ENCODE data around the gene CDK5R1. TPM values are rescaled to one million over a fixed set of nuclear protein-coding genes. Genes with fewer than 3 reads are reported as not detected.
"Not testable (repeated sequence)": the region's sequence is repeated elsewhere in the genome, so short reads cannot be mapped to it uniquely, and the experiment has no call there.

The CDK5R1 gene
- total RNA-seq, 4 donors from 2014 or later: 5.7 to 12.1 (median 10.7) TPM

DNA sequence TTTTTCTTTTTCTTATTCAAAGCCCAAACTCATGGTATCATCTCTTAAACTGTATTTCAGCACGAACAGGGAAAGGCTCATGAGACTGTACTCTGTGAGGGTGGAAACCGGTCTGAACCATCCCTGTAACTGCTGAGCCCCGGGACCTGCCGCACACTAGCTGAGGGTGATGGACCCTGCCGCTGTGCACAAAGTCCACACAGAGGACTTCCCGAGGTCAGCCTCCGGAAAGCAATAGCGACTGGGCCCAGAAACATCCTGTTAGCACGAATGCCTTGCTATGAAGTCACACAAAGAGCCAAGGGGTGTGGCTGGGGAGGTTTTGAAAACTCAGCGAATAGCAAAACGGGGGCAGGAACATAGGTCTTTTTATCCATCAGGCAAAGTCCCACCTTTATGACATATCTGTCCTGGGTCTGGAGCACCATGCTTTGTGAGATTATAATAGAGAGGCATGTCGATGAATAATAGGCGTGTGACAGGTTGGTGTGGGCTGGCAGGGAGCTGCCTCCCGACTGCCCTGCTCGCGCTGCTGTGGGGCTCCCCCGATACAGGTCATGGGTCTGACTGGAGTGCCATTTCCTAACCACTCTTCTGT is 33.4 kb downstream of the CDK5R1 start:
- no peaks in the 10 kb centered on the region for H3K9me3 ChIP-seq
- peak overlapping the region in 3 of 4 donors; percentile 51 to 74 (median 60) for H3K4me3 ChIP-seq
- H3K36me3 ChIP-seq: no peaks in the 10 kb centered on the region
- H3K4me1 ChIP-seq: peaks cover 13 to 31% (median 15%) of the 10 kb centered on the region in 3 donors
- 41 to 57% methylated on average over 15 to 16 of the region's 17 CpGs for WGBS, 2 donors
- no peak for DNase-seq
- H3K27me3 ChIP-seq: no peaks in the 10 kb centered on the region
- intact Hi-C loops (cut with DNase I): no loop called here
- TF ChIP-seq POLR2A (IDR thresholded peaks at IDR 0.05): no peak
- TF ChIP-seq, protein P1, sequence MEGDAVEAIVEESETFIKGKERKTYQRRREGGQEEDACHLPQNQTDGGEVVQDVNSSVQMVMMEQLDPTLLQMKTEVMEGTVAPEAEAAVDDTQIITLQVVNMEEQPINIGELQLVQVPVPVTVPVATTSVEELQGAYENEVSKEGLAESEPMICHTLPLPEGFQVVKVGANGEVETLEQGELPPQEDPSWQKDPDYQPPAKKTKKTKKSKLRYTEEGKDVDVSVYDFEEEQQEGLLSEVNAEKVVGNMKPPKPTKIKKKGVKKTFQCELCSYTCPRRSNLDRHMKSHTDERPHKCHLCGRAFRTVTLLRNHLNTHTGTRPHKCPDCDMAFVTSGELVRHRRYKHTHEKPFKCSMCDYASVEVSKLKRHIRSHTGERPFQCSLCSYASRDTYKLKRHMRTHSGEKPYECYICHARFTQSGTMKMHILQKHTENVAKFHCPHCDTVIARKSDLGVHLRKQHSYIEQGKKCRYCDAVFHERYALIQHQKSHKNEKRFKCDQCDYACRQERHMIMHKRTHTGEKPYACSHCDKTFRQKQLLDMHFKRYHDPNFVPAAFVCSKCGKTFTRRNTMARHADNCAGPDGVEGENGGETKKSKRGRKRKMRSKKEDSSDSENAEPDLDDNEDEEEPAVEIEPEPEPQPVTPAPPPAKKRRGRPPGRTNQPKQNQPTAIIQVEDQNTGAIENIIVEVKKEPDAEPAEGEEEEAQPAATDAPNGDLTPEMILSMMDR (IDR thresholded peaks at IDR 0.05): no peak
- peak overlapping the region; percentile 22 to 77 (median 61) for H3K27ac ChIP-seq

DNA sequence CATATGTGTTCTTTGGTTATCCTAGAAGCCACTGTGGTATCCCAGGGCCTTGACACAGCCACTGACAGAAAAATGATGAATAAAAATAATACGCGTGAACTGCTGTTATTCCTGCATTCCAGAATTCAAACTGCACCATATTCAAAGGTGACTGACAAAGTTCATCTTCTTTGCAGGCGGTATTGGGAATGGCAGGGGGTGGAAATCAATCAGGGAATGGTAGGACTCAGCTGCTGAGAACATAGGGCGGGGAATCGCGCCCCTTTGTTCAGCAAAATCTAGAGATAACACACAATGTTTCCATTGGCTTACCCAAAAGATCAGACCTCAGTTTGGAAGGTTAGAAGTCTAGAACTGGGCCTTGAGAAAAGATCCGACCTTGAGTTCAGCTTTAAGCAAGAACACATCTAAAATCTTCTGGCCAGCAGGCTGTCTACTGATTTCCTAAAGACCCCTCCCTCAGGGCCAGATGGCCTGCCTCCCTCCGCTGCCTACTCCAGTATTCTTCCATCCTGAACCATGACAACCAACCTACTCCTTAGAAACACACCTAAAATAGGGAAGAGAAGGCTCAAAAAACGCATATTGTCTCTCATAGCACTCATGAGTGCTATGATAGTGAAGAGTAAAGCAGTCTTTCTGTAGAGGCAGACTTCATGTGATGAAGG is 34.1 kb downstream of the CDK5R1 start:
- WGBS, 2 donors: 94 to 96% methylated on average over 9 of the region's 9 CpGs
- no peaks in the 10 kb centered on the region for H3K27me3 ChIP-seq
- no peaks in the 10 kb centered on the region for H3K9me3 ChIP-seq
- H3K36me3 ChIP-seq: no peaks in the 10 kb centered on the region
- peak overlapping the region in 2 of 4 donors; percentile 22 to 77 for H3K27ac ChIP-seq
- no peak for DNase-seq
- intact Hi-C loops (cut with DNase I): no loop called here
- TF ChIP-seq, protein P1 (IDR thresholded peaks at IDR 0.05): no peak
- no peak for TF ChIP-seq POLR2A (IDR thresholded peaks at IDR 0.05)
- H3K4me1 ChIP-seq: peaks cover 13 to 31% (median 15%) of the 10 kb centered on the region in 3 donors
- H3K4me3 ChIP-seq: no peak overlapping the region

DNA sequence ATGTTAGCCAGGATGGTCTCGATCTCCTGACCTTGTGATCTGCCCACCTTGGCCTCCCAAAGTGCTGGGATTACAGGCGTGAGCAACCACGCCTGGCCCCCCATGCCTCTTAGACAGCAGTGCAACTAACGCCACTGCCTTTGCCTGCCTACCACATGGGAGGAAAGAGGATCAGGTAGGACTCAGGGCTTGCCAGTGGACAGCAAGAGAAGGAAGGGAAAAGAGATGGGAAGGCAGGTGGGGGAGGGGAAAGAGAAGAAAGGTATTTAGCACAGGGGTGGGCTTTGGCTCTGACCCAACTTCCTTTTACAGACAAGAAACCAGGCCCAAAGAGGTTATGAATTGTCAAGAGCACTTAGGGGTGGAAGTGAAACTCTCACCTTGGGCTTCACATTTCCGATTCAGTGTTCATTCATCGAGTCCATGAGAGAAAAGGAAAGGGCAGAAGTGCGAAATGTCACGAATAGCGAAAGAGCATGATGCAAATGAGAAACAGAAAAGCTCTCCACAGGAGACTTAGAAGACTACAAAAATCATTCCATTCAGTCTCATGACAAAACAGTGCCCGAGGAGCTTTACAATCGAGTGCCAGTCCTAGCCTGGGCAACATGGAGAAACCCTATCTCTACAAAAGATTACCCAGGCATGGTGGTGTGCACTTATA is 36.4 kb downstream of the CDK5R1 start:
- TF ChIP-seq, protein P1 (IDR thresholded peaks at IDR 0.05): no peak
- TF ChIP-seq POLR2A (IDR thresholded peaks at IDR 0.05): no peak
- Histone ChIP-seq H3K4me1 (peaks cover 13 to 25% (median 15%) of the 10 kb centered on the region in 3 donors), H3K4me3 (no peak overlapping the region), H3K27me3 (no peaks in the 10 kb centered on the region), H3K9me3 (no peaks in the 10 kb centered on the region), H3K36me3 (no peaks in the 10 kb centered on the region), H3K27ac (no peak overlapping the region)
- whole genome bisulfite sequencing, 2 donors: 76 to 88% methylated on average over 9 to 11 of the region's 11 CpGs
- DNase-seq: no peak
- intact Hi-C loops (cut with DNase I): no loop called here

DNA sequence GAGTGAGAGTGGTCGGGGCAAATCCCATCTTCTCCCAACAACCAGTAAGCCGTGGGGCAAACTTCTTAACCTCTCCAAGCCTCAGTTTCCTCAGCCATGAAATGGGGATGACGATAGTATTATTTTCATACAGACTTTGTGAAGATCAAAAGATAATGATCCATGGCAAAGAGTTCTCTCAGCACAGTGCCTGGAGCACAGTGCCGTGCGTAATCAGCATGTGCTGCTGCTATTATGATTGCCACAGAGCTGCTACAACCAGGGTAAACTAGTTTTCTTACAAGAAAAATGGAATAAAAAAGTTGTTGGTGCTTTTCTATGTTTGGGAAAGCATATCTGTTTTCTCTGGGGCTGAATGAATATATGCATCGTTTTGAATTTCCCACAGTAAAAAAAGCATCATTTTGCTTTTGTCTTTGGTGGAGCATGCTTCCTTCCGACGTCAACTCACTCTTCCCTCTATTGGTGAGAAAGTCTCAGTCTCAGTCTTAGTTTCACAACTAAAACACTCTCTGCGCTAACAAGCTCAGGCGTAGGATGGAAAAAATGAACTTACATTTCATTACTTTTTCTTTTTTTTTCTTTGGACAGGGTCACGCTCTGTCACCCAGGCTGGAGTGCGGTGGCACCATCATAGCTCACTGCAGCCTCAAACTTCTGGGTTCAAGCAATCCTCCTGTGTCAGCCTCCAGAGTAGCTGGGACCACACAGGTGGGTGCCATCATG is 37.2 kb downstream of the CDK5R1 start:
- TF ChIP-seq, protein P1 (IDR thresholded peaks at IDR 0.05): no peak
- no peak for TF ChIP-seq POLR2A (IDR thresholded peaks at IDR 0.05)
- WGBS, 2 donors: 81 to 88% methylated on average over 12 of the region's 12 CpGs
- H3K27ac ChIP-seq: no peak overlapping the region
- no peaks in the 10 kb centered on the region for H3K9me3 ChIP-seq
- no peak overlapping the region for H3K4me3 ChIP-seq
- H3K36me3 ChIP-seq: peaks cover 0 to 6% (median 0%) of the 10 kb centered on the region in 3 donors
- intact Hi-C loops (cut with DNase I): no loop called here
- peaks cover 9 to 19% (median 9%) of the 10 kb centered on the region in 3 donors for H3K4me1 ChIP-seq
- H3K27me3 ChIP-seq: no peaks in the 10 kb centered on the region
- no peak for DNase-seq

DNA sequence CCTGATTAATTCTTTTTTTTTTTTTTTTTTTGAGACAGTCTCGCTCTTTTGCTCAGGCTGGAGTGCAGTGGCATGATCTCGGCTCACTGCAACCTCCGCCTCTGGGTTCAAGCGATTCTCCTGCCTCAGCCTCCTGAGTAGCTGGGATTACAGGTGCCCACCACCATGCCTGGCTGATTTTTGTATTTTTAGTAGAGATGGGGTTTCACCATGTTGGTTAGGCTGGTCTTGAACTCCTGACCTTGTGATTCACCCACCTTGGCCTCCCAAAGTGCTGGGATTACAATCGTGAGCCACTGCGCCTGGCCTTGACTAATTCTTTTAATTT is 37.7 kb downstream of the CDK5R1 start:
- H3K4me3 ChIP-seq; H3K27me3 ChIP-seq; H3K27ac ChIP-seq; intact Hi-C loops (cut with DNase I); H3K9me3 ChIP-seq; DNase-seq: not testable (repeated sequence)
- Histone ChIP-seq H3K36me3 (peaks cover 0 to 11% (median 0%) of the 10 kb centered on the region in 3 donors), H3K4me1 (peaks cover 5 to 13% (median 6%) of the 10 kb centered on the region in 3 donors)
- WGBS, 2 donors: 81 to 96% methylated on average over 3 to 6 of the region's 6 CpGs

Measured in esophagus squamous epithelium (tissue), 5 donors.